K562 (cell line): ENCODE data around the gene SEC14L5. TPM values are rescaled to one million over a fixed set of nuclear protein-coding genes. Genes with fewer than 3 reads are reported as not detected.
A peak's percentile ranks its signal among the peaks of the same experiment; 100 is the strongest.

Experiments used
- FOS ChIP-seq: IDR thresholded peaks from 3 replicates; pipeline ENCODE4 v1.6.1; 2011; ENCODE audit not compliant: insufficient read length; ENCODE audit errors: extremely low read depth
- ILF3 ChIP-seq: fragments of 450-650 bp; IDR thresholded peaks from 2 replicates; pipeline ENCODE4 v1.6.1; 2018; ENCODE audit warnings: antibody characterized with exemption, mild to moderate bottlenecking, moderate library complexity, borderline replicate concordance
- MAZ ChIP-seq, 2 experiments: fragments of 450-650 bp in 1 of 2; sonication (generic) in 1 of 2; formaldehyde crosslinking; IDR thresholded peaks in 1 of 2; conservative IDR thresholded peaks in 1 of 2; 2 replicates each; pipeline versions ENCODE4 v1.4.0 to v1.5.0; 2020; ENCODE audit warnings: mild to moderate bottlenecking in 1 of 2, missing genetic modification reagents in 1 of 2
- MTA2 ChIP-seq: fragments of 450-650 bp; IDR thresholded peaks from 2 replicates; pipeline ENCODE4 v1.6.1; 2016; ENCODE audit warnings: low read depth
- NEUROD1 ChIP-seq: fragments of 150-350 bp; IDR thresholded peaks from 2 replicates; pipeline ENCODE4 v1.6.1; 2014; ENCODE audit warnings: borderline replicate concordance, low read length, low read depth; ENCODE audit not compliant: partially characterized antibody
- PHF8 ChIP-seq: fragments of 200-600 bp; sonication (generic); IDR thresholded peaks from 2 replicates; pipeline ENCODE4 v1.6.1; 2012; ENCODE audit warnings: mixed run types, mild to moderate bottlenecking, inconsistent platforms, low read length, moderate library complexity, borderline replicate concordance
- POLR3G ChIP-seq: IDR thresholded peaks from 2 replicates; pipeline ENCODE4 v1.6.1; 2011; ENCODE audit not compliant: insufficient read length, insufficient replicate concordance; ENCODE audit errors: extremely low read depth
- THRAP3 ChIP-seq: fragments of 450-650 bp; IDR thresholded peaks from 2 replicates; pipeline ENCODE4 v1.6.1; 2016; ENCODE audit warnings: mild to moderate bottlenecking, inconsistent platforms, borderline replicate concordance
- ZFX ChIP-seq: sonication (generic); formaldehyde crosslinking; IDR thresholded peaks from 2 replicates; pipeline ENCODE4 v1.8.0; 2022; ENCODE audit warnings: mild to moderate bottlenecking, missing genetic modification reagents, moderate library complexity
- ZKSCAN8 ChIP-seq: fragments of 200-800 bp; sonication (Bioruptor generic); IDR thresholded peaks from 2 replicates; pipeline ENCODE4 v1.6.1; 2016; ENCODE audit warnings: missing genetic modification characterization, missing compliant biosample characterization
- ZNF354B ChIP-seq: fragments of 250-450 bp; sonication (Bioruptor Pico); IDR thresholded peaks from 2 replicates; pipeline ENCODE4 v1.4.0; 2020
- ZNF586 ChIP-seq: fragments of 450-650 bp; formaldehyde crosslinking; conservative IDR thresholded peaks from 2 replicates; pipeline ENCODE4 v1.4.0; 2020; ENCODE audit warnings: mild to moderate bottlenecking, moderate library complexity
- polyA plus RNA-seq, 8 experiments: library from polyadenylated mRNA; depleted of rRNA in 4 of 8; stranded (reverse) in 5 of 8; unstranded in 3 of 8; fragments of >200 nt; fragmentation: Nextera tagmentation in 2 of 8; fragmentation: Illumina TruSeq in 1 of 8; extraction: Ambion mirVana in 2 of 8; extraction: Trizol in 1 of 8; gene quantifications; 2 replicates each; pipeline versions ENCODE4 v1.2.1 to v1.2.3, GENCODE V29; 2011 to 2014; ENCODE audit warnings: inconsistent platforms in 1 of 8, missing spikeins in 1 of 8
- total RNA-seq, 7 experiments: library from RNA; depleted of rRNA in 6 of 7; stranded (reverse); fragments of >200 nt in 6 of 7; fragmentation: Illumina TruSeq in 2 of 7; extraction: Trizol in 2 of 7; gene quantifications; 2 replicates each; pipeline versions ENCODE4 v1.2.1 to v1.2.3, GENCODE V29; 2011 to 2021; ENCODE audit warnings: low replicate concordance in 1 of 7
- TF ChIP-seq, protein P1 (sequence below), 2 experiments: fragments of 450-650 bp; IDR thresholded peaks; 2 replicates each; pipeline ENCODE4 v1.6.1; 2016
- TF ChIP-seq, protein P2 (sequence below): fragments of 250-450 bp; sonication (Bioruptor Pico); IDR thresholded peaks from 2 replicates; pipeline ENCODE4 v1.8.0; 2022; ENCODE audit warnings: inconsistent platforms, mild to moderate bottlenecking, moderate library complexity, borderline replicate concordance
- TF ChIP-seq, protein P3 (sequence below), 2 experiments: fragments of 450-650 bp; conservative IDR thresholded peaks; 2 replicates each; pipeline ENCODE4 v1.6.1; 2017; ENCODE audit warnings: mild to moderate bottlenecking in 2 of 2, moderate library complexity in 2 of 2
- TF ChIP-seq, protein P4 (sequence below): sonication (generic); formaldehyde crosslinking; IDR thresholded peaks from 2 replicates; pipeline ENCODE4 v1.8.0; 2022; ENCODE audit warnings: mild to moderate bottlenecking, missing genetic modification reagents
- TF ChIP-seq, protein P5 (sequence below): fragments of 450-650 bp; formaldehyde crosslinking; IDR thresholded peaks from 2 replicates; pipeline ENCODE4 v1.4.0; 2022; ENCODE audit warnings: mild to moderate bottlenecking, moderate library complexity
- TF ChIP-seq, protein P6 (sequence below): sonication (generic); formaldehyde crosslinking; IDR thresholded peaks from 2 replicates; pipeline ENCODE4 v1.4.0; 2020; ENCODE audit warnings: mild to moderate bottlenecking, missing genetic modification reagents

SEC14L5 gene
- total and polyA plus RNA-seq, 9 of the 15 experiments (the other 6 are each of a cell fraction or from before 2014, with no cell fraction given) = 0.11 TPM; not detected in 8

DNA sequence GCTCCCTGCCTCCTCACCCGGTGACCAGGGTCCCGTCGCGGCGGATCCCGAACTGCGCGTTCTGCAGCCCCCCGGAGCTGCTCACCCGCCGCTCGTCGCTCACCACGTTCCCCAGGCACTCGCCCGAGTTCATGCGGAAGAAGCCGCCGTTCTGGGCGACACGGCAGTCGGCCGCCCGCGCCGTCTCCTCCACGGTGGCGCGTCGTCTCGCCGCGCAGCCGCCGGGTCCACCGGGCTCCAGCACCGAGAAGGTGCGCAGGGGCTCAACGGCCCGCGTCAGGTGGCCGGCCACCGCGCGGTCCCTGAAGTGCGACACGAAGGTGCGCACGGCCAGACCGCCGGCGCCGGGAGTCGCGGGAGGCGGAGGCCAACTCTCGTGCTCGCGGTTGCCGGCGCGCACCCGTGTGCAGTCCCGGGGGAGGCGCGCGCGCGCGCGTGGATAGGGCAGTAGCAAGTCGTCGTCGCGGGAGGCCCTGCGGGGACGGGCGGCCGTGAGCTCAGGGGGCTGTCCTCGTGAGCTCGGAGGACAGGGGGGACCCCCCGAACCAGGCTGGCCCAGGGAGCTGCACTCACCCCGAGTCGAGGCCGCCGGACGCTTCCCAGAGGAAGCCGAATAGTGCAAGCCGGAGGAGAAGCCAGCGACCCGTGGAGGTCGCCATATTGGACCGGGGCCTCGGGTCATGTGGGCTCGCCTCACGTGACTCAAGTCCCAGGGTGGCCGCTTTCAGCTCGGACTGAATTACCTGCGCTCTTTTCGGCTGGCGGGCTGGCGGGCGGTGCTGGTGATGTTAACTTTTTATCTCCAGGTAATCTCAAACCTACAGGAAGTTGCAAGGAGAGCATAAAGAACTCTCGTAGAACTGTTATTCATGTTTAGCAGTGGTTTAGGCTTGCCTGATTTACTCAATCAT, 75.4 kb downstream of the SEC14L5 start, which contains the start of gene NAGPA (continued):
- TF ChIP-seq, protein P1, sequence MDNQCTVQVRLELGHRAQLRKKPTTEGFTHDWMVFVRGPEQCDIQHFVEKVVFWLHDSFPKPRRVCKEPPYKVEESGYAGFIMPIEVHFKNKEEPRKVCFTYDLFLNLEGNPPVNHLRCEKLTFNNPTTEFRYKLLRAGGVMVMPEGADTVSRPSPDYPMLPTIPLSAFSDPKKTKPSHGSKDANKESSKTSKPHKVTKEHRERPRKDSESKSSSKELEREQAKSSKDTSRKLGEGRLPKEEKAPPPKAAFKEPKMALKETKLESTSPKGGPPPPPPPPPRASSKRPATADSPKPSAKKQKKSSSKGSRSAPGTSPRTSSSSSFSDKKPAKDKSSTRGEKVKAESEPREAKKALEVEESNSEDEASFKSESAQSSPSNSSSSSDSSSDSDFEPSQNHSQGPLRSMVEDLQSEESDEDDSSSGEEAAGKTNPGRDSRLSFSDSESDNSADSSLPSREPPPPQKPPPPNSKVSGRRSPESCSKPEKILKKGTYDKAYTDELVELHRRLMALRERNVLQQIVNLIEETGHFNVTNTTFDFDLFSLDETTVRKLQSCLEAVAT (IDR thresholded peaks at IDR 0.05) = peak in 1 of 2 experiments; percentile 41; a peak in 1 of 4 replicates
- no peak for TF ChIP-seq POLR3G
- no peak for TF ChIP-seq ZKSCAN8 (CRISPR knock-in tag)
- TF ChIP-seq NEUROD1 = no peak
- peak in 1 of 2 experiments; percentile 63; a peak in 2 of 4 replicates for TF ChIP-seq MAZ (CRISPR knock-in tag; conservative IDR thresholded peaks at IDR 0.05 in 1 of 2, IDR thresholded peaks at IDR 0.05 in 1 of 2)
- peak; percentile 80; the same call in 1 of the 2 replicates for TF ChIP-seq PHF8
- TF ChIP-seq, protein P2, sequence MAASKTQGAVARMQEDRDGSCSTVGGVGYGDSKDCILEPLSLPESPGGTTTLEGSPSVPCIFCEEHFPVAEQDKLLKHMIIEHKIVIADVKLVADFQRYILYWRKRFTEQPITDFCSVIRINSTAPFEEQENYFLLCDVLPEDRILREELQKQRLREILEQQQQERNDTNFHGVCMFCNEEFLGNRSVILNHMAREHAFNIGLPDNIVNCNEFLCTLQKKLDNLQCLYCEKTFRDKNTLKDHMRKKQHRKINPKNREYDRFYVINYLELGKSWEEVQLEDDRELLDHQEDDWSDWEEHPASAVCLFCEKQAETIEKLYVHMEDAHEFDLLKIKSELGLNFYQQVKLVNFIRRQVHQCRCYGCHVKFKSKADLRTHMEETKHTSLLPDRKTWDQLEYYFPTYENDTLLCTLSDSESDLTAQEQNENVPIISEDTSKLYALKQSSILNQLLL (CRISPR knock-in tag) = no peak
- TF ChIP-seq, protein P3, sequence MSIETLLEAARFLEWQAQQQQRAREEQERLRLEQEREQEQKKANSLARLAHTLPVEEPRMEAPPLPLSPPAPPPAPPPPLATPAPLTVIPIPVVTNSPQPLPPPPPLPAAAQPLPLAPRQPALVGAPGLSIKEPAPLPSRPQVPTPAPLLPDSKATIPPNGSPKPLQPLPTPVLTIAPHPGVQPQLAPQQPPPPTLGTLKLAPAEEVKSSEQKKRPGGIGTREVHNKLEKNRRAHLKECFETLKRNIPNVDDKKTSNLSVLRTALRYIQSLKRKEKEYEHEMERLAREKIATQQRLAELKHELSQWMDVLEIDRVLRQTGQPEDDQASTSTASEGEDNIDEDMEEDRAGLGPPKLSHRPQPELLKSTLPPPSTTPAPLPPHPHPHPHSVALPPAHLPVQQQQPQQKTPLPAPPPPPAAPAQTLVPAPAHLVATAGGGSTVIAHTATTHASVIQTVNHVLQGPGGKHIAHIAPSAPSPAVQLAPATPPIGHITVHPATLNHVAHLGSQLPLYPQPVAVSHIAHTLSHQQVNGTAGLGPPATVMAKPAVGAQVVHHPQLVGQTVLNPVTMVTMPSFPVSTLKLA (conservative IDR thresholded peaks at IDR 0.05) = peak; percentile 81 to 95
- TF ChIP-seq, protein P4, sequence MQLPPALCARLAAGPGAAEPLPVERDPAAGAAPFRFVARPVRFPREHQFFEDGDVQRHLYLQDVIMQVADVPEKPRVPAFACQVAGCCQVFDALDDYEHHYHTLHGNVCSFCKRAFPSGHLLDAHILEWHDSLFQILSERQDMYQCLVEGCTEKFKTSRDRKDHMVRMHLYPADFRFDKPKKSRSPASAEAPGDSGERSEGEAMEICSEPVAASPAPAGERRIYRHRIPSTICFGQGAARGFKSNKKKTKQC (CRISPR knock-in tag) = no peak
- TF ChIP-seq THRAP3 = no peak
- TF ChIP-seq, protein P5, sequence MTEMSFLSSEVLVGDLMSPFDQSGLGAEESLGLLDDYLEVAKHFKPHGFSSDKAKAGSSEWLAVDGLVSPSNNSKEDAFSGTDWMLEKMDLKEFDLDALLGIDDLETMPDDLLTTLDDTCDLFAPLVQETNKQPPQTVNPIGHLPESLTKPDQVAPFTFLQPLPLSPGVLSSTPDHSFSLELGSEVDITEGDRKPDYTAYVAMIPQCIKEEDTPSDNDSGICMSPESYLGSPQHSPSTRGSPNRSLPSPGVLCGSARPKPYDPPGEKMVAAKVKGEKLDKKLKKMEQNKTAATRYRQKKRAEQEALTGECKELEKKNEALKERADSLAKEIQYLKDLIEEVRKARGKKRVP (CRISPR knock-in tag) = no peak
- TF ChIP-seq ZNF586 (CRISPR knock-in tag) = no peak
- TF ChIP-seq ZNF354B (CRISPR knock-in tag) = no peak
- TF ChIP-seq, protein P6, sequence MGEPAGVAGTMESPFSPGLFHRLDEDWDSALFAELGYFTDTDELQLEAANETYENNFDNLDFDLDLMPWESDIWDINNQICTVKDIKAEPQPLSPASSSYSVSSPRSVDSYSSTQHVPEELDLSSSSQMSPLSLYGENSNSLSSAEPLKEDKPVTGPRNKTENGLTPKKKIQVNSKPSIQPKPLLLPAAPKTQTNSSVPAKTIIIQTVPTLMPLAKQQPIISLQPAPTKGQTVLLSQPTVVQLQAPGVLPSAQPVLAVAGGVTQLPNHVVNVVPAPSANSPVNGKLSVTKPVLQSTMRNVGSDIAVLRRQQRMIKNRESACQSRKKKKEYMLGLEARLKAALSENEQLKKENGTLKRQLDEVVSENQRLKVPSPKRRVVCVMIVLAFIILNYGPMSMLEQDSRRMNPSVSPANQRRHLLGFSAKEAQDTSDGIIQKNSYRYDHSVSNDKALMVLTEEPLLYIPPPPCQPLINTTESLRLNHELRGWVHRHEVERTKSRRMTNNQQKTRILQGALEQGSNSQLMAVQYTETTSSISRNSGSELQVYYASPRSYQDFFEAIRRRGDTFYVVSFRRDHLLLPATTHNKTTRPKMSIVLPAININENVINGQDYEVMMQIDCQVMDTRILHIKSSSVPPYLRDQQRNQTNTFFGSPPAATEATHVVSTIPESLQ = no peak
- peak; percentile 75 for TF ChIP-seq ZFX
- no peak for TF ChIP-seq ILF3
- peak; percentile 63 for TF ChIP-seq FOS
- TF ChIP-seq MTA2 = no peak
